ENCODE results near the gene DNAJA3.

DNA sequence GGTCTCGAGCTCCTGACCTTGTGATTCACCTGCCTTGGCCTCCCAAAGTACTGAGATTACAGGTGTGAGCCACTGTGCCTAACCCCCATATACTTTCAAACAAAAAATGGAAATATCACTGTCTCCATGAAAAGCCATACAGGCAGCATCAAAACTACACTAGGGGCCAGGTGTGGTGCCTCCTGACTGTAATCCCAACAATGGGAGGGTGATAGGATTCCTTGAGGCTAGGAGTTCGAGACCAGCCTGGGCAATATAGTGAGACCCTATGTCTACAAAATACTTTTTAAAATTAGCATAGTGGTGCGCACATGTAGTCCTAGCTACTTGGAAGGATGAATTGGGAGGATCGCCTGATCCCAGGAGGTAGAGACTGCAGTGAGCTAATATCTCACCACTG lies 66.2 kb downstream of the DNAJA3 start:
- TF ChIP-seq CTCF (IDR thresholded peaks at IDR 0.05), result no peak
- TF ChIP-seq POLR2A (IDR thresholded peaks at IDR 0.05), result no peak

Data from Peyer's patch (tissue), 4 donors.